Fibroblast of lung (primary cell): ENCODE measurements around the gene PLD1. TPM values are rescaled to one million over a fixed set of nuclear protein-coding genes. Genes with fewer than 3 reads are reported as not detected.

Experiments
- DNase-seq, 2 donors: peaks; one replicate each; pipeline versions ENCODE4 v3.0.0 to v3.0.0-alpha.2; 2010; ENCODE audit warnings: low read depth in 2 of 2
- H2AFZ ChIP-seq: 2 replicates; pipeline ENCODE4 v1.5.1; 2012; ENCODE audit warnings: low read length, control low read depth, inconsistent platforms
- H3K27ac ChIP-seq: 2 replicates; pipeline ENCODE4 v1.5.1; 2011; ENCODE audit warnings: low read length, control low read depth; ENCODE audit not compliant: insufficient read depth
- H3K27me3 ChIP-seq: 2 replicates; pipeline ENCODE4 v1.5.1; 2011; ENCODE audit warnings: mild to moderate bottlenecking, low read length; ENCODE audit not compliant: control insufficient read depth, insufficient read depth
- H3K36me3 ChIP-seq: 2 replicates; pipeline ENCODE4 v1.5.1; 2011; ENCODE audit warnings: low read length; ENCODE audit not compliant: control insufficient read depth, insufficient read depth
- H3K4me1 ChIP-seq: 2 replicates; pipeline ENCODE4 v1.5.1; 2011; ENCODE audit warnings: low read length; ENCODE audit not compliant: control insufficient read depth, insufficient read depth; ENCODE audit errors: extremely low read depth
- H3K4me2 ChIP-seq: 2 replicates; pipeline ENCODE4 v1.5.1; 2011; ENCODE audit warnings: low read length, control low read depth; ENCODE audit not compliant: insufficient read depth; ENCODE audit errors: extremely low read depth
- H3K4me3 ChIP-seq, 4 experiments: fragments of 200-600 bp in 1 of 4; sonication (generic) in 1 of 4; replicated peaks in 1 of 4; 2 replicates each; pipeline ENCODE4 v1.5.1; 2011 to 2016; ENCODE audit warnings: low read length in 4 of 4, low read depth in 3 of 4, mild to moderate bottlenecking in 3 of 4, control low read depth in 2 of 4, inconsistent platforms in 1 of 4, mixed read lengths in 1 of 4; ENCODE audit not compliant: insufficient read depth in 1 of 4; ENCODE audit errors: control extremely low read depth in 1 of 4
- H3K79me2 ChIP-seq: 2 replicates; pipeline ENCODE4 v1.5.1; 2012; ENCODE audit warnings: mild to moderate bottlenecking, low read length, inconsistent platforms; ENCODE audit not compliant: control insufficient read depth, insufficient read depth
- H3K9ac ChIP-seq: 2 replicates; pipeline ENCODE4 v1.5.1; 2011; ENCODE audit warnings: mild to moderate bottlenecking, low read length, control low read depth; ENCODE audit not compliant: insufficient read depth
- H3K9me3 ChIP-seq: 2 replicates; pipeline ENCODE4 v1.5.1; 2012; ENCODE audit warnings: low read depth, low read length; ENCODE audit not compliant: control insufficient read depth, insufficient read depth
- H4K20me1 ChIP-seq: 2 replicates; pipeline ENCODE4 v1.5.1; 2011; ENCODE audit warnings: low read length; ENCODE audit not compliant: control insufficient read depth, insufficient read depth; ENCODE audit errors: extremely low read depth
- EZH2 ChIP-seq: IDR thresholded peaks from 2 replicates; pipeline ENCODE4 v1.5.1; 2012; ENCODE audit warnings: low read length, control low read depth, mild to moderate bottlenecking; ENCODE audit errors: missing control alignments
- polyA plus RNA-seq, 2 donors: library from polyadenylated mRNA; depleted of rRNA in 1 of 2; stranded (reverse) in 1 of 2; unstranded in 1 of 2; fragments of >200 nt; gene quantifications; 2 replicates each; pipeline ENCODE4 v1.2.1, GENCODE V29; 2011 to 2012; ENCODE audit warnings: missing spikeins in 1 of 2
- total RNA-seq: library from RNA; depleted of rRNA; stranded (reverse); fragments of >200 nt; gene quantifications from 2 replicates; pipeline ENCODE4 v1.2.1, GENCODE V29; 2014
- TF ChIP-seq, protein P1 (sequence below), 2 donors: IDR thresholded peaks in 1 of 2; conservative IDR thresholded peaks in 1 of 2; 1 replicate in 1 of 2; 2 replicates in 1 of 2; pipeline ENCODE4 v1.5.1; 2011 to 2012; ENCODE audit warnings: low read length in 2 of 2, control low read depth in 1 of 2, inconsistent platforms in 1 of 2, low read depth in 1 of 2, mild to moderate bottlenecking in 1 of 2

Gene PLD1
- total and polyA plus RNA-seq, 2 donors (not counting 1 experiment from before 2014, with no cell fraction given): 10.8 to 18.8 TPM

DNA sequence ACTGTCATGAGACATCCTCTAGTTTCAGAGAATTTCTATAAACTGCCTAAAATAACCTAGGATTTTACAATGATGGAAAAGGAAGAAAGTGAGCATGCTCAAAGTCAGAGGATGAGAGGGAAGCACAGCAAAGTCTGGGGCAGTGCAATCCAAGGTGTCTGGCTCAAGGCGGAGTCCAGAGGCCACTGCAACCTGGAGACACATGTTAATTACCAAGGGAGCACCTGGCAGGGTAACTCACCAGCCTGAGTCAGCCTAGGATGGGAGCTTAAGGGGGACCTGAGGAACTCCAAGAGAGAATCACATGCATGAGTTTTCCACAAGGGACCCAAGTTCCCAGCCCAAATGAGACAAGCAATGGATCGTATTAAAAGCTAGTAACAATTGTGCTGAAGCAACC is 49.8 kb downstream of the PLD1 start:
- Histone ChIP-seq H3K4me1 (no peaks in the 10 kb centered on the region), H3K4me3 (no peak overlapping the region), H3K9ac (no peak overlapping the region), H4K20me1 (no peaks in the 10 kb centered on the region), H3K27me3 (no peaks in the 10 kb centered on the region), H3K79me2 (no peaks in the 10 kb centered on the region), H3K36me3 (no peaks in the 10 kb centered on the region), H3K4me2 (no peak overlapping the region), H2AFZ (no peak overlapping the region), H3K27ac (no peak overlapping the region), H3K9me3 (no peaks in the 10 kb centered on the region)
- DNase-seq: no peak
- TF ChIP-seq, protein P1, sequence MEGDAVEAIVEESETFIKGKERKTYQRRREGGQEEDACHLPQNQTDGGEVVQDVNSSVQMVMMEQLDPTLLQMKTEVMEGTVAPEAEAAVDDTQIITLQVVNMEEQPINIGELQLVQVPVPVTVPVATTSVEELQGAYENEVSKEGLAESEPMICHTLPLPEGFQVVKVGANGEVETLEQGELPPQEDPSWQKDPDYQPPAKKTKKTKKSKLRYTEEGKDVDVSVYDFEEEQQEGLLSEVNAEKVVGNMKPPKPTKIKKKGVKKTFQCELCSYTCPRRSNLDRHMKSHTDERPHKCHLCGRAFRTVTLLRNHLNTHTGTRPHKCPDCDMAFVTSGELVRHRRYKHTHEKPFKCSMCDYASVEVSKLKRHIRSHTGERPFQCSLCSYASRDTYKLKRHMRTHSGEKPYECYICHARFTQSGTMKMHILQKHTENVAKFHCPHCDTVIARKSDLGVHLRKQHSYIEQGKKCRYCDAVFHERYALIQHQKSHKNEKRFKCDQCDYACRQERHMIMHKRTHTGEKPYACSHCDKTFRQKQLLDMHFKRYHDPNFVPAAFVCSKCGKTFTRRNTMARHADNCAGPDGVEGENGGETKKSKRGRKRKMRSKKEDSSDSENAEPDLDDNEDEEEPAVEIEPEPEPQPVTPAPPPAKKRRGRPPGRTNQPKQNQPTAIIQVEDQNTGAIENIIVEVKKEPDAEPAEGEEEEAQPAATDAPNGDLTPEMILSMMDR (conservative IDR thresholded peaks at IDR 0.05 in 1 of 2, IDR thresholded peaks at IDR 0.05 in 1 of 2; ENCODE audit: low read depth in 1 of 2, low read length in 2 of 2): no peak
- no peak for TF ChIP-seq EZH2

DNA sequence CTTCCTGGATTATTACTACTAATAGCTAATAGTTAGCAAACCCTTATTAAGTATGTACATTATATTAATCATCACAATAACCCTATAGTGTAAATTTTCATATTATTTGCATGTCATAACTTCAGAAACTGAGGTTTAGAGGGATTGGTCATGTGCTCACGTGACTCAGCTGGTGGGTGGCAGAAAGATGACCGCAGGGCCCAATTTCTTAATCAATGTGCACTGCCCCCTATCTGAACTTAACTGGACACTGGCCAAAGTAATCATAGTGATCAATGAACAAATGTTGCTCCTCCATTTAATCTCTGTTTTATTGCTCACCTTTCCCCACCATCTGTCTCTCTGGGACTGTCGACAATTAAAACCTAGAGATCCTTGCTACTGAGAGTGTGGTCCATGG is 52.2 kb downstream of the PLD1 start:
- Histone ChIP-seq H3K9ac (no peak overlapping the region), H3K4me3 (no peak overlapping the region), H2AFZ (no peak overlapping the region), H3K79me2 (no peaks in the 10 kb centered on the region), H3K27me3 (no peaks in the 10 kb centered on the region), H3K9me3 (no peaks in the 10 kb centered on the region), H3K27ac (no peak overlapping the region), H3K36me3 (no peaks in the 10 kb centered on the region), H4K20me1 (no peaks in the 10 kb centered on the region), H3K4me1 (no peaks in the 10 kb centered on the region), H3K4me2 (no peak overlapping the region)
- no peak for TF ChIP-seq EZH2
- TF ChIP-seq, protein P1 (conservative IDR thresholded peaks at IDR 0.05 in 1 of 2, IDR thresholded peaks at IDR 0.05 in 1 of 2; ENCODE audit: low read depth in 1 of 2, low read length in 2 of 2): no peak
- DNase-seq: no peak

DNA sequence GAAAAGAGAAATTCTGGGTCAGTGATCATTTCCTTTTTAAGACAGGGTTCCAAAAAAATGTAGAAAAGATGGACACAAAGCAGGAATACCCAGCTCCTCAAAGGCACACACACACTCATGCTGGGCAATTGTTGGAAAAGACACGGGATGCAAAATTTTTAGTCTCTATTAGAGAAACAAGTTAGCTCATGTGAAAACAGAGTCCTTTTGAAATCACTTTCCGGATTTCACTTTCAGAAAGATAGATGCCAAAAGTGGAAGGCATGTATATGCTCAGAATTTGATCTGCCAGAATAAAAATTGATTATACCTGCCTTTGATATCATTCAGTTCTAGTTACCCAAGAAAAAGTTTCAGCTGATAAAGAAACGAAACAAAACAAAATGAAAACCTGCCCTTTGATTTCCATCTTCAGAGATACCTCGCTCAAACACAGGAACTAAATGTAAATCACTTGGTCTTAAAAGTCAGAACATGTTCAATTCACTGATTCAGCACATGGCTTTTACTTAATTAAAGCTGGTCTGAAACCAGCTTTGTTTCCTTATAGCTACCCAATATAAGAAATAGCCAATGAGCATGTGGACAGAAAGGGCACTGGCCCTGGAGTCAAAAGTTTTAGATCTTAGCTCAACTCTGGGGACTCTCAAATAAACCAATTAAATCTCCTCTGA is 52.8 kb downstream of the PLD1 start:
- H3K9ac ChIP-seq: no peak overlapping the region

More for the DNA sequence above, 52.8 kb downstream of the PLD1 start:
- H3K4me2 ChIP-seq: no peak overlapping the region
- H3K27me3 ChIP-seq: no peaks in the 10 kb centered on the region
- no peak for DNase-seq
- H3K27ac ChIP-seq: no peak overlapping the region
- no peak for TF ChIP-seq EZH2
- TF ChIP-seq, protein P1 (conservative IDR thresholded peaks at IDR 0.05 in 1 of 2, IDR thresholded peaks at IDR 0.05 in 1 of 2; ENCODE audit: low read depth in 1 of 2, low read length in 2 of 2): no peak
- H3K4me1 ChIP-seq: no peaks in the 10 kb centered on the region
- H3K4me3 ChIP-seq: no peak overlapping the region
- H3K36me3 ChIP-seq: no peaks in the 10 kb centered on the region
- H2AFZ ChIP-seq: no peak overlapping the region
- H3K9me3 ChIP-seq: no peaks in the 10 kb centered on the region
- no peaks in the 10 kb centered on the region for H4K20me1 ChIP-seq
- H3K79me2 ChIP-seq: no peaks in the 10 kb centered on the region
